VCaP (cell line): ENCODE data around the gene CCDC183.
A peak's percentile ranks its signal among the peaks of the same experiment; 100 is the strongest.

ENCODE experiments used
- H3K27ac ChIP-seq: fragments of 450-650 bp; 2 replicates; pipeline ENCODE4 v1.5.1; 2017
- CTCF ChIP-seq: fragments of 450-650 bp; conservative IDR thresholded peaks from 2 replicates; pipeline ENCODE4 v1.5.1; 2017; ENCODE audit warnings: mild to moderate bottlenecking, moderate library complexity

The CCDC183 gene

GRCh38 chr9:136807281-136808074, 11.3 kb downstream of the CCDC183 start, which contains the start of gene RABL6:
TSS of gene RABL6 (plus strand) at chr9:136807948. CDS start at chr9:136808197, 249 bp downstream.
- no peak for TF ChIP-seq CTCF
- H3K27ac ChIP-seq: peak within 1 kb of the TSS; percentile 99

- TF ChIP-seq CTCF: no peak; the same call in 1 of the 2 replicates
Measured at GRCh38 chr9:136808075-136808805, 12.1 kb downstream of the CCDC183 start.

GRCh38 chr9:136808806-136809158, 12.6 kb downstream of the CCDC183 start:
- TF ChIP-seq CTCF: no peak
- H3K27ac ChIP-seq: peak overlapping the region; percentile 99

More at GRCh38 chr9:136808075-136808805, 12.1 kb downstream of the CCDC183 start:
- peak overlapping the region; percentile 99 for H3K27ac ChIP-seq

- TF ChIP-seq CTCF: no peak
- no peak overlapping the region for H3K27ac ChIP-seq
Measured at GRCh38 chr9:136814725-136815421, 18.7 kb downstream of the CCDC183 start.

- no peak overlapping the region for H3K27ac ChIP-seq
- no peak for TF ChIP-seq CTCF
Measured at GRCh38 chr9:136815422-136815782, 19.3 kb downstream of the CCDC183 start.

GRCh38 chr9:136820971-136821825, 25.1 kb downstream of the CCDC183 start:
- 0 out of 2 replicates have a peak overlapping the region, but pooled peaks have one; percentile 16 for H3K27ac ChIP-seq
- no peak for TF ChIP-seq CTCF
